Psoas muscle (tissue), 8 donors: ENCODE results near the gene RBFOX2. TPM values are rescaled to one million over a fixed set of nuclear protein-coding genes. Genes with fewer than 3 reads are reported as not detected.

ENCODE experiments used
- ATAC-seq, 4 donors: fragments of 200-7000 bp; cut with Tn5 transposase; one replicate each; pipeline ENCODE4 v1.9.1; 2020; ENCODE audit warnings: moderate library complexity in 3 of 4, mild to moderate bottlenecking in 2 of 4
- DNase-seq, 2 donors: peaks; one replicate each; pipeline ENCODE4 v3.0.0-alpha.2; 2020
- H3K27ac ChIP-seq: fragments of 200-600 bp; one replicate; pipeline ENCODE4 v1.8.0; 2022
- H3K27me3 ChIP-seq, 3 donors: fragments of 200-600 bp in 1 of 3; one replicate each; pipeline versions ENCODE4 v1.6.1 to v1.8.0; 2013 to 2022; ENCODE audit warnings: low read length in 2 of 3, mild to moderate bottlenecking in 2 of 3, moderate library complexity in 1 of 3; ENCODE audit not compliant: insufficient read depth in 3 of 3
- H3K36me3 ChIP-seq, 2 donors: fragments of 200-600 bp in 1 of 2; one replicate each; pipeline versions ENCODE4 v1.6.1 to v1.8.0; 2013 to 2022; ENCODE audit warnings: low read depth in 1 of 2, mild to moderate bottlenecking in 1 of 2, moderate library complexity in 1 of 2; ENCODE audit not compliant: insufficient read depth in 1 of 2
- H3K4me1 ChIP-seq: fragments of 200-600 bp; one replicate; pipeline ENCODE4 v1.8.0; 2022
- H3K4me3 ChIP-seq: fragments of 200-600 bp; one replicate; pipeline ENCODE4 v1.8.0; 2022; ENCODE audit warnings: mild to moderate bottlenecking
- H3K9me3 ChIP-seq: fragments of 200-600 bp; one replicate; pipeline ENCODE4 v1.8.0; 2022
- CTCF ChIP-seq: fragments of 200-600 bp; IDR thresholded peaks from one replicate; pipeline ENCODE4 v1.8.0; 2022; ENCODE audit warnings: antibody characterized with exemption
- whole genome bisulfite sequencing, 3 donors: extraction: QIAGEN DNeasy Blood & Tissue Kit; methylation state at CpG; one replicate each; pipeline versions ENCODE4 v1.1.6 to v1.1.7; 2013; 5-methylcytosine and 5-hydroxymethylcytosine counted together
- intact Hi-C, 2 donors: fragments of 100-400 bp; cut with DNase I; formaldehyde crosslinking; loops; one replicate each; pipeline versions ENCODE4 v1.11.0 to v1.14.2; 2022
- polyA plus RNA-seq, 3 donors: library from polyadenylated mRNA; stranded (reverse); fragments of 200-250 nt; gene quantifications; one replicate each; pipeline ENCODE4 v1.2.3, GENCODE V29; 2013
- total RNA-seq, 4 donors: library from RNA; stranded (reverse); fragmentation: NEBNext Ultra II Directional in 2 of 4; extraction: Animal tissue kit (Norgen Biotek cat#: 25700) in 2 of 4; gene quantifications; one replicate each; pipeline versions ENCODE4 v1.2.1 to v1.2.4, GENCODE V29; 2021 to 2023
- donor health status: healthy with polysubstance abuse.
- donor health status: DM: no; HTN: no; CAD: no; lungs with moderate emphysema.
- donor health status: Bipolar disorder and iron deficiency.
- donor health status: healthy.
- donor health status: DM: yes; HTN: yes; CAD: no.
- donor health status: DM: no; HTN: no; CAD: no.
- donor health status: DM: no; HTN: no; CAD: no.
- donor health status: DM: yes; HTN: yes; CAD: no.

RBFOX2 gene
- total and polyA plus RNA-seq, 7 donors = 7.7 to 50.4 (median 28.4) TPM

DNA sequence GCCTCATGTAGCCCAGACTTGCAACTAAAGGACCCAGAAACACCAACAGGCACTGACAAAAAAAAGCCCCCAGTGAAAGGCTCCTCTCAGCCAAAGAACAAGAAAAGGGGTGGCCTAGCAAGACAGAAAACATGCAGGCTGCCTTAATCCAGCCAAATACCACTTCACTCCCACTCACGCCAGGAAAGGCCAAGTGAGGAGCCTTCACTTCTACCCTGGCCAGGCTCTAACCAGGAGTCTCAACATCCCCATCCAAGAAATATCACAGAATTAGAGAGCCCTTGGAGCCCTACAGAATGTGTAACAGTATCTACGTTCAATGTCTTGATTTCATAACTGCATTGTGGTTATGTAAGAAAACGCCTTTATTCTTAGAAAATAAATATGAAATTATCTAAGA, 162.0 kb downstream of the RBFOX2 start:
- 22 to 41% (median 28%) methylated on average over 3 of the region's 3 CpGs for WGBS, 3 donors
- no peaks in the 10 kb centered on the region for H3K27me3 ChIP-seq
- intact Hi-C loops = no loop called here
- H3K9me3 ChIP-seq = no peaks in the 10 kb centered on the region
- H3K4me3 ChIP-seq = no peak overlapping the region
- no peak for TF ChIP-seq CTCF
- ATAC-seq (no peak), DNase-seq (no peak)
- peak overlapping the region; percentile 88 for H3K27ac ChIP-seq
- H3K36me3 ChIP-seq = no peaks in the 10 kb centered on the region
- peaks cover 84% of the 10 kb centered on the region for H3K4me1 ChIP-seq

DNA sequence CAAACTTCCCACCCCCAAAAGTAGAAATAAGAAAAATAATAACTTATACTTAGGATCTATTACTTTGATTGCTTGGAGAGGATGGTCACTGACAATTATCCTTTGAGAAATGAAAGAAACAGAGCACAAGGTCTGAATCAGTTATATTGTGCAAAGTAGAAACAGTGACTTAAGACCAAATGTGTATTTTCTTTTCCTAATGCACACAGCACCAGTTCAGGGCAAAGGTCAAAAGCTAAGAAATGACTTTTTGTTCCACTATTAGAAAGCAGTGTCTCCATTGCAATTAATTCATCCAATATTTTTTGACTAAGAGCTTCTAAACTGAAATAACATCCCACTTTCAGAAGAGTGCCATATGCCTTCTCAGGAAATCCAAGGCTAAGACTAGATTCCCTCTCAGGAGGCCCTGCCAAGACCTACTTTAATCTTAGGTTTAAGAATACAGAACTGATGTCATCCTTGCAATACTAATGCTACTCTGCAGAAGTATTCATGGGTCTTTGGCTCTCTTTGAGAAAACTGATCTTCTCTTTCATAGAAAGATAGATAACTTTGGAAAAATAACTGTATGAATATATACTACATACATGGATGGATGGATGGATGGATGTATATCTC, 164.0 kb downstream of the RBFOX2 start:
- no peaks in the 10 kb centered on the region for H3K36me3 ChIP-seq
- no peaks in the 10 kb centered on the region for H3K9me3 ChIP-seq
- intact Hi-C loops = no loop called here
- peaks cover 69% of the 10 kb centered on the region for H3K4me1 ChIP-seq
- DNase-seq (no peak), ATAC-seq (no peak)
- H3K4me3 ChIP-seq = no peak overlapping the region
- H3K27ac ChIP-seq = peak overlapping the region; percentile 88
- no peak for TF ChIP-seq CTCF
- H3K27me3 ChIP-seq = no peaks in the 10 kb centered on the region

GRCh38 chr22:35863432-35863831, 165.2 kb downstream of the RBFOX2 start:
- peak; percentile 62 to 86 (median 78) for ATAC-seq
- no peak for TF ChIP-seq CTCF
- peak overlapping the region; percentile 30 for H3K4me3 ChIP-seq
- no peaks in the 10 kb centered on the region for H3K27me3 ChIP-seq
- peak overlapping the region; percentile 88 for H3K27ac ChIP-seq
- 31 to 42% (median 35%) methylated on average over 5 of the region's 5 CpGs for WGBS, 3 donors
- intact Hi-C loops = no loop called here
- DNase-seq = no peak
- no peaks in the 10 kb centered on the region for H3K9me3 ChIP-seq
- no peaks in the 10 kb centered on the region for H3K36me3 ChIP-seq
- peaks cover 65% of the 10 kb centered on the region for H3K4me1 ChIP-seq

DNA sequence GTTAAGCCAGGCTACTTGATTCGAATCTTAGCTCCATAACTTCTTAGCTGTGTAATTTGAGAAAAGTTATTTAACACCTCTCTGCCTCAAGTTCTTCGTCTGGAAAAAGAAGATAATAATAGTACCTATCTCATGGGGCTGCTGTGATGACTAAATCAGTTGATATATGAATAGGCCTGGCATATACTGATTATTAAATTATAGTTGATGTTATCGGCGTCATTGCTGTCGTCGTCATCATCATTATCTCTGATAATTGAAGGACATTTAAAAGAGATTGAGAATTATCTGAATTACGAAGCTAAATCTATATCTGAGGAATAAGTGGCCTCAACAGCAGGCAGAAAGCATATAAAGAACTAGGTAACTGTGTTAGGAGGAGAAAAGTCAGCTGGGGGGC, 165.9 kb downstream of the RBFOX2 start:
- intact Hi-C loops = no loop called here
- peak overlapping the region; percentile 88 for H3K27ac ChIP-seq

More for the DNA sequence above, 165.9 kb downstream of the RBFOX2 start:
- Histone ChIP-seq H3K4me3 (peak overlapping the region; percentile 30), H3K9me3 (no peaks in the 10 kb centered on the region), H3K27me3 (no peaks in the 10 kb centered on the region), H3K4me1 (peaks cover 64% of the 10 kb centered on the region), H3K36me3 (no peaks in the 10 kb centered on the region)
- DNase-seq (no peak), ATAC-seq (peak; percentile 64 to 89 (median 84))
- no peak for TF ChIP-seq CTCF
- 30 to 54% (median 38%) methylated on average over 7 of the region's 7 CpGs for WGBS, 3 donors
